KMS-11 (cell line): ENCODE data around the gene VKORC1.

Experiments
- H2AFZ ChIP-seq: fragments of 200-600 bp; sonication (generic); 2 replicates; pipeline ENCODE4 v1.6.1; 2016; ENCODE audit warnings: antibody characterized with exemption, mixed run types, low read depth
- H3K27ac ChIP-seq: fragments of 200-600 bp; sonication (generic); 2 replicates; pipeline ENCODE4 v1.6.1; 2016; ENCODE audit warnings: mild to moderate bottlenecking, mixed run types
- H3K27me3 ChIP-seq: fragments of 200-600 bp; sonication (generic); 2 replicates; pipeline ENCODE4 v1.6.1; 2017; ENCODE audit warnings: mild to moderate bottlenecking, low read depth, mixed run types, moderate library complexity; ENCODE audit not compliant: insufficient read depth
- H3K36me3 ChIP-seq: fragments of 200-600 bp; sonication (generic); 2 replicates; pipeline ENCODE4 v1.6.1; 2017; ENCODE audit warnings: mild to moderate bottlenecking, mixed run types; ENCODE audit not compliant: insufficient read depth
- H3K4me1 ChIP-seq: fragments of 200-600 bp; sonication (generic); 2 replicates; pipeline ENCODE4 v1.6.1; 2016; ENCODE audit warnings: mild to moderate bottlenecking, low read depth, mixed run types; ENCODE audit not compliant: poor library complexity, severe bottlenecking
- H3K4me2 ChIP-seq: fragments of 200-600 bp; sonication (generic); 2 replicates; pipeline ENCODE4 v1.7.0; 2016; ENCODE audit warnings: mild to moderate bottlenecking, mixed run types
- H3K4me3 ChIP-seq: fragments of 200-600 bp; sonication (generic); IDR thresholded peaks from 2 replicates; pipeline ENCODE4 v1.6.1; 2017; ENCODE audit warnings: low read depth, low read length, mixed read lengths; ENCODE audit not compliant: insufficient read depth
- H3K79me2 ChIP-seq: fragments of 200-600 bp; sonication (generic); 2 replicates; pipeline ENCODE4 v1.6.1; 2016; ENCODE audit warnings: low read depth, mixed run types; ENCODE audit not compliant: insufficient read depth
- H3K9ac ChIP-seq: fragments of 200-600 bp; sonication (generic); 2 replicates; pipeline ENCODE4 v1.6.1; 2016; ENCODE audit warnings: mild to moderate bottlenecking, mixed run types
- H4K20me1 ChIP-seq: fragments of 200-600 bp; sonication (generic); 2 replicates; pipeline ENCODE4 v1.6.1; 2016; ENCODE audit warnings: mild to moderate bottlenecking, mixed run types; ENCODE audit not compliant: insufficient read depth
- TF ChIP-seq, protein P1 (sequence below): fragments of 200-600 bp; sonication (generic); conservative IDR thresholded peaks from 2 replicates; pipeline ENCODE4 v1.6.1; 2017; ENCODE audit warnings: low read depth, mild to moderate bottlenecking, antibody characterized with exemption, low read length, moderate library complexity, mixed read lengths

VKORC1 gene

DNA sequence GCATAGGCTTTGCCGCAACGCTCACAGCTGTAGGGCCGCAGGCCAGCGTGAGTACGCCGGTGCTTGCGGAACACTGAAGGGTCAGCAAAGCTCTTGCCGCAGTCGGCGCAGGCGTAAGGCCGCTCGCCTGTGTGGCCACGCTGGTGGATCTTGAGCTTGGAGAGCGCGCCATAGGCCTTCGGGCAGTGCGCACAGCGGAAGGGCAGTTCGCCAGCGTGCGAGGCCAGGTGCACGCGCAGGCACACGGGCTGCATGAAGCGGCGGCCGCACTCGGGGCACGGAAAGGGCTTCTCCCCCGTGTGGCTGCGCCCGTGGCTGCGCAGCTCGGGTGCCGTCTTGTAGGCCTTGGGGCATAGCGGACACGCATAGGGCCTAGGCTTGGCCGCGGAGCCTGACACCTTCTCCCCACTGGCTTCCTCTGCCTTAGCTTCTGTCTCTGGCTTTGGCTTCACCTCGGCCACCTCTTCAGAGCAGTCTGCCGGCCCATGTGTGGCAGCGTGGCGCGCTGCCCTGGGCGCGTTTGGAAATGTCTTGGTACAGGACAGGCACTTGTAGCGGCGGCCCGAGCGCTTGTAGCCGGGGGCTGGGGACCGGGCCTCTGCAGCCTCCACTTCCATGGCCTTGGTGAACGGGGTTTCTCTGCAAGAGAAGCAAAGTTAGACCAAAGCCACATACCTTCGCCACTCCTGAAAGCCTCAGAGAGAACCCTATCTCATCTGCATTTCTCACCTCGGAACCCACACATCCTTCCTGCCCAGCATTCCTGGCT, 30.6 kb downstream of the VKORC1 start:
- Histone ChIP-seq H3K4me1 (no peaks in the 10 kb centered on the region), H3K27ac (no peak overlapping the region), H3K4me2 (no peak overlapping the region), H3K79me2 (peaks cover 16% of the 10 kb centered on the region; the same call in 1 of the 2 replicates), H3K4me3 (no peak overlapping the region), H2AFZ (no peak overlapping the region), H3K36me3 (no peaks in the 10 kb centered on the region), H3K27me3 (no peaks in the 10 kb centered on the region), H3K9ac (no peak overlapping the region), H4K20me1 (0 out of 2 replicates have a peak, but pooled peaks cover 8% of the 10 kb centered on the region)
- TF ChIP-seq, protein P1, sequence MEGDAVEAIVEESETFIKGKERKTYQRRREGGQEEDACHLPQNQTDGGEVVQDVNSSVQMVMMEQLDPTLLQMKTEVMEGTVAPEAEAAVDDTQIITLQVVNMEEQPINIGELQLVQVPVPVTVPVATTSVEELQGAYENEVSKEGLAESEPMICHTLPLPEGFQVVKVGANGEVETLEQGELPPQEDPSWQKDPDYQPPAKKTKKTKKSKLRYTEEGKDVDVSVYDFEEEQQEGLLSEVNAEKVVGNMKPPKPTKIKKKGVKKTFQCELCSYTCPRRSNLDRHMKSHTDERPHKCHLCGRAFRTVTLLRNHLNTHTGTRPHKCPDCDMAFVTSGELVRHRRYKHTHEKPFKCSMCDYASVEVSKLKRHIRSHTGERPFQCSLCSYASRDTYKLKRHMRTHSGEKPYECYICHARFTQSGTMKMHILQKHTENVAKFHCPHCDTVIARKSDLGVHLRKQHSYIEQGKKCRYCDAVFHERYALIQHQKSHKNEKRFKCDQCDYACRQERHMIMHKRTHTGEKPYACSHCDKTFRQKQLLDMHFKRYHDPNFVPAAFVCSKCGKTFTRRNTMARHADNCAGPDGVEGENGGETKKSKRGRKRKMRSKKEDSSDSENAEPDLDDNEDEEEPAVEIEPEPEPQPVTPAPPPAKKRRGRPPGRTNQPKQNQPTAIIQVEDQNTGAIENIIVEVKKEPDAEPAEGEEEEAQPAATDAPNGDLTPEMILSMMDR: no peak

GRCh38 chr16:31063495-31063842, 31.1 kb downstream of the VKORC1 start:
- H3K27me3 ChIP-seq: no peaks in the 10 kb centered on the region

GRCh38 chr16:31061813-31062440, 32.7 kb downstream of the VKORC1 start:
- Histone ChIP-seq H3K27ac (no peak overlapping the region), H3K27me3 (no peaks in the 10 kb centered on the region), H3K4me2 (no peak overlapping the region), H3K4me1 (no peaks in the 10 kb centered on the region), H3K79me2 (peaks cover 11% of the 10 kb centered on the region; the same call in 1 of the 2 replicates), H3K4me3 (no peak overlapping the region), H4K20me1 (0 out of 2 replicates have a peak, but pooled peaks cover 8% of the 10 kb centered on the region), H3K9ac (no peak overlapping the region), H3K36me3 (no peaks in the 10 kb centered on the region), H2AFZ (no peak overlapping the region)
- TF ChIP-seq, protein P1: no peak

More at GRCh38 chr16:31063495-31063842, 31.1 kb downstream of the VKORC1 start:
- no peaks in the 10 kb centered on the region for H3K36me3 ChIP-seq
- TF ChIP-seq, protein P1: no peak
- H3K9ac ChIP-seq: no peak overlapping the region
- H2AFZ ChIP-seq: no peak overlapping the region
- H3K4me2 ChIP-seq: no peak overlapping the region
- H3K27ac ChIP-seq: no peak overlapping the region
- peaks cover 11% of the 10 kb centered on the region; the same call in 1 of the 2 replicates for H3K79me2 ChIP-seq
- no peaks in the 10 kb centered on the region for H3K4me1 ChIP-seq
- 0 out of 2 replicates have a peak, but pooled peaks cover 8% of the 10 kb centered on the region for H4K20me1 ChIP-seq
- H3K4me3 ChIP-seq: no peak overlapping the region

DNA sequence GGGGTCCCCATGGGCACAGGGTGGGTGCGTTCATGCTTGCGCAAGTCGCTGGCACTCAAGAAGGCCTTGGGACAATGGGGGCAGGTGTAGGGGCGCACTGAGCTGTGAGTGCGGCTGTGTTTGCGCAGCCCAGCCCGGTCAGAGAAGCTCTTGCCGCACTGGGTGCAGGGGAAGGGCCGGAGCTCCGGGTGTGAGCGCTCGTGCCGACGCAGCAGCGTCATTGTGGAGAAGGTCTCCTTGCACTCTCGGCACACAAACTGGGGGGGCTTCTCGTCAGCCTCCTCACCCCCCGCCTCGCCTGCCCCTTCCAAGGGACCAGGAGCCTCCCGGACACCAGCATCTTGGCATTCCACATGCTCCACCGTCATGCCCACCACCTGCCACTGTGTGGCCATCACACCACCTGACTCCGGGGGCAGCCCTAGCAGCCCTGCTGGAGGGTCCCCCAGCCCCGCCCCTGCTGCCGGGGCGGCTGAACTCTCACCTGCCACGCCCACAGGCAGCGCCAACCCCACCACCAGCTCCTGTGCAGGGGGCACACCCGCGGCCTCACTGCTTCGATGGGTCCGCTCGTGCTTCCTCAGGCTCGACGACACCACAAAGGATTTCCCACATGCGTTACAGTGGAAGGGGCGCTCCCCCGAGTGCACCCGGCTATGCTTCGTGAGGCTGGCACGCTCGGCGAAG, 33.3 kb downstream of the VKORC1 start:
- Histone ChIP-seq H4K20me1 (0 out of 2 replicates have a peak, but pooled peaks cover under 1% of the 10 kb centered on the region), H3K79me2 (peaks cover 5% of the 10 kb centered on the region; the same call in 1 of the 2 replicates)

More for the DNA sequence above, 33.3 kb downstream of the VKORC1 start:
- Histone ChIP-seq H3K27me3 (no peaks in the 10 kb centered on the region), H2AFZ (no peak overlapping the region), H3K9ac (no peak overlapping the region), H3K36me3 (no peaks in the 10 kb centered on the region), H3K4me3 (no peak overlapping the region), H3K27ac (no peak overlapping the region), H3K4me2 (no peak overlapping the region), H3K4me1 (no peaks in the 10 kb centered on the region)
- TF ChIP-seq, protein P1: no peak
